HG03175 (cell line): ENCODE results near the gene ENOPH1.

Source experiments
- ATAC-seq: cut with Tn5 transposase; IDR thresholded peaks from one replicate; pipeline ENCODE4 v1.9.1; 2021; ENCODE audit warnings: mild to moderate bottlenecking, moderate library complexity; ENCODE audit not compliant: unreplicated experiment

ENOPH1 gene

GRCh38 chr4:82508011-82508410 lies 77.6 kb downstream of the ENOPH1 start:
- no peak for ATAC-seq

- ATAC-seq: no peak
These were observed 78.5 kb downstream of the ENOPH1 start for GRCh38 chr4:82508806-82509428.

- ATAC-seq: no peak
These were observed 79.8 kb downstream of the ENOPH1 start for GRCh38 chr4:82510216-82510615.
